Stimulated activated CD4-positive, alpha-beta T cell treated with anti-CD3 and anti-CD28 coated beads, Interleukin-2, amount 100 ng/mL, for 24 hours (primary cell): Measurements from ENCODE around the gene NCKAP1.

Source experiments
- DNase-seq, 2 donors: peaks; one replicate each; pipeline ENCODE4 v3.0.0-alpha.2; 2020

The NCKAP1 gene

GRCh38 chr2:182949572-182950189, 88.6 kb downstream of the NCKAP1 start:
- DNase-seq: no peak

GRCh38 chr2:182949052-182949451, 89.2 kb downstream of the NCKAP1 start:
- no peak for DNase-seq

GRCh38 chr2:182946958-182947369, 91.3 kb downstream of the NCKAP1 start:
- DNase-seq: no peak

GRCh38 chr2:182943339-182943738, 94.9 kb downstream of the NCKAP1 start:
- DNase-seq: no peak

GRCh38 chr2:182942756-182943155, 95.5 kb downstream of the NCKAP1 start:
- no peak for DNase-seq

GRCh38 chr2:182941919-182942318, 96.3 kb downstream of the NCKAP1 start:
- DNase-seq: no peak

- DNase-seq: no peak
These were observed 97.0 kb downstream of the NCKAP1 start for GRCh38 chr2:182941121-182941722.

GRCh38 chr2:182937870-182938269, 100.4 kb downstream of the NCKAP1 start:
- DNase-seq: no peak

- no peak for DNase-seq
These were observed 104.6 kb downstream of the NCKAP1 start for GRCh38 chr2:182933629-182934028.

- DNase-seq: no peak
These were observed 108.3 kb downstream of the NCKAP1 start for GRCh38 chr2:182929972-182930371.

- no peak for DNase-seq
These were observed 114.0 kb downstream of the NCKAP1 start for GRCh38 chr2:182924306-182924705.

- DNase-seq: no peak
These were observed 117.0 kb downstream of the NCKAP1 start for GRCh38 chr2:182921234-182921633.

GRCh38 chr2:182920631-182921056, 117.6 kb downstream of the NCKAP1 start:
- no peak for DNase-seq

- no peak for DNase-seq
These were observed 118.2 kb downstream of the NCKAP1 start for GRCh38 chr2:182920089-182920488.

- no peak for DNase-seq
These were observed 119.2 kb downstream of the NCKAP1 start for GRCh38 chr2:182918961-182919652.

- DNase-seq: no peak
These were observed 120.3 kb downstream of the NCKAP1 start for GRCh38 chr2:182917924-182918323.

- no peak for DNase-seq
These were observed 121.8 kb downstream of the NCKAP1 start for GRCh38 chr2:182916417-182916816.

GRCh38 chr2:182915369-182916326, 122.6 kb downstream of the NCKAP1 start:
- DNase-seq: no peak

- DNase-seq: no peak
These were observed 123.4 kb downstream of the NCKAP1 start for GRCh38 chr2:182914852-182915251.

GRCh38 chr2:182913064-182913463, 125.2 kb downstream of the NCKAP1 start:
- no peak for DNase-seq

- DNase-seq: no peak
These were observed 125.7 kb downstream of the NCKAP1 start for GRCh38 chr2:182912518-182912915.

- no peak for DNase-seq
These were observed 126.3 kb downstream of the NCKAP1 start for GRCh38 chr2:182911813-182912517.
